Lung (tissue), 12 donors: ENCODE measurements around the gene NYAP2. TPM values are rescaled to one million over a fixed set of nuclear protein-coding genes. Genes with fewer than 3 reads are reported as not detected.
A peak's percentile ranks its signal among the peaks of the same experiment; 100 is the strongest.

Source experiments
- ATAC-seq: fragments of 200-7000 bp; cut with Tn5 transposase; one replicate; pipeline ENCODE4 v1.9.1; 2020; ENCODE audit warnings: moderate number of reproducible peaks; ENCODE audit not compliant: insufficient read depth, low FRiP score
- DNase-seq, 3 donors: peaks; one replicate each; pipeline ENCODE4 v3.0.0-alpha.2; 2013 to 2017
- H3K27ac ChIP-seq, 2 donors: one replicate each; pipeline ENCODE4 v1.5.1; 2013; ENCODE audit warnings: mild to moderate bottlenecking in 2 of 2, moderate library complexity in 2 of 2, control low read depth in 1 of 2, inconsistent platforms in 1 of 2, low read depth in 1 of 2, low read length in 1 of 2
- H3K27me3 ChIP-seq, 3 donors: one replicate each; pipeline ENCODE4 v1.5.1; 2013; ENCODE audit warnings: low read length in 2 of 3; ENCODE audit not compliant: control insufficient read depth in 3 of 3, insufficient read depth in 3 of 3
- H3K36me3 ChIP-seq, 4 donors: one replicate each; pipeline ENCODE4 v1.5.1; 2013; ENCODE audit warnings: low read length in 4 of 4, mild to moderate bottlenecking in 1 of 4, moderate library complexity in 1 of 4; ENCODE audit not compliant: control insufficient read depth in 4 of 4, insufficient read depth in 4 of 4
- H3K4me1 ChIP-seq, 5 donors: one replicate each; pipeline ENCODE4 v1.5.1; 2013; ENCODE audit warnings: low read length in 5 of 5, mild to moderate bottlenecking in 2 of 5, moderate library complexity in 1 of 5; ENCODE audit not compliant: control insufficient read depth in 5 of 5, insufficient read depth in 5 of 5
- H3K4me3 ChIP-seq: one replicate; pipeline ENCODE4 v1.5.1; 2013; ENCODE audit warnings: mild to moderate bottlenecking, control low read depth, moderate library complexity
- H3K9ac ChIP-seq, 2 donors: one replicate each; pipeline ENCODE4 v1.5.1; 2013; ENCODE audit warnings: low read length in 2 of 2, control low read depth in 1 of 2; ENCODE audit not compliant: insufficient read depth in 1 of 2
- H3K9me3 ChIP-seq, 4 donors: one replicate each; pipeline ENCODE4 v1.5.1; 2013; ENCODE audit warnings: low read length in 3 of 4, mild to moderate bottlenecking in 1 of 4, moderate library complexity in 1 of 4; ENCODE audit not compliant: control insufficient read depth in 4 of 4, insufficient read depth in 3 of 4
- WGBS, 2 donors: extraction: QIAGEN DNeasy Blood & Tissue Kit; methylation state at CpG; one replicate each; pipeline ENCODE4 v1.1.7; 2013; 5-methylcytosine and 5-hydroxymethylcytosine counted together
- polyA plus RNA-seq, 2 donors: library from polyadenylated mRNA; stranded (reverse); fragments of 200-250 nt; gene quantifications; one replicate each; pipeline ENCODE4 v1.2.1, GENCODE V29; 2013
- total RNA-seq, 2 donors: library from RNA; depleted of rRNA in 1 of 2; stranded (reverse); fragments of >200 nt in 1 of 2; gene quantifications; one replicate each; pipeline ENCODE4 v1.2.1, GENCODE V29; 2014 to 2021
- TF ChIP-seq, protein P1 (sequence below): IDR thresholded peaks from 2 replicates; pipeline ENCODE4 v1.5.1; 2012; ENCODE audit warnings: mild to moderate bottlenecking; ENCODE audit errors: control extremely low read depth, extremely low read depth
- donor health status: control.
- donor health status: control.
- donor health status: Bipolar disorder and iron deficiency.
- donor health status: healthy.
- donor health status: DM: yes; HTN: yes; CAD: no.

Gene NYAP2
- total and polyA plus RNA-seq, 4 donors = 0.20 to 1.6 (median 0.83) TPM

DNA sequence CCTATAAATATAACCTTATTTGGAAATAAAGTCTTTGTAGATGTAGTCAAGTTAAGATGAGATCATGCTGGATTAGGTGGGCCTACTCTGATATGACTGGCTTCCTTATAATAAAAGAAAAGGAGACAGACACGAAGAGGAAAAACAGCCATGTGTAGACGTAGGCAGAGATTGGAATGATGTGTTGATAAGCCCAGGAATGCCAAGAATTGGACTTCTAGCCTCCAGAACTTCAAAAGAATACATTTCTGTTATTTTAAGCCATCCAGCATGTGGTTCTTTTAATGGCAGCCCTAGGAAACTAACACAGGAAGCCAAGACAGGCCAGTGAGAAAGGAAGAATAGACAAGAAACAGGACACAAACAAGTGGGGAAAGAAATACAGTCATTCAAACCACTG lies 68.6 kb downstream of the NYAP2 start:
- DNase-seq (no peak), ATAC-seq (no peak)
- H3K9me3 ChIP-seq = no peaks in the 10 kb centered on the region
- H3K27me3 ChIP-seq = no peaks in the 10 kb centered on the region
- H3K27ac ChIP-seq = no peak overlapping the region
- H3K36me3 ChIP-seq = no peaks in the 10 kb centered on the region
- no peak overlapping the region for H3K4me3 ChIP-seq
- TF ChIP-seq, protein P1, sequence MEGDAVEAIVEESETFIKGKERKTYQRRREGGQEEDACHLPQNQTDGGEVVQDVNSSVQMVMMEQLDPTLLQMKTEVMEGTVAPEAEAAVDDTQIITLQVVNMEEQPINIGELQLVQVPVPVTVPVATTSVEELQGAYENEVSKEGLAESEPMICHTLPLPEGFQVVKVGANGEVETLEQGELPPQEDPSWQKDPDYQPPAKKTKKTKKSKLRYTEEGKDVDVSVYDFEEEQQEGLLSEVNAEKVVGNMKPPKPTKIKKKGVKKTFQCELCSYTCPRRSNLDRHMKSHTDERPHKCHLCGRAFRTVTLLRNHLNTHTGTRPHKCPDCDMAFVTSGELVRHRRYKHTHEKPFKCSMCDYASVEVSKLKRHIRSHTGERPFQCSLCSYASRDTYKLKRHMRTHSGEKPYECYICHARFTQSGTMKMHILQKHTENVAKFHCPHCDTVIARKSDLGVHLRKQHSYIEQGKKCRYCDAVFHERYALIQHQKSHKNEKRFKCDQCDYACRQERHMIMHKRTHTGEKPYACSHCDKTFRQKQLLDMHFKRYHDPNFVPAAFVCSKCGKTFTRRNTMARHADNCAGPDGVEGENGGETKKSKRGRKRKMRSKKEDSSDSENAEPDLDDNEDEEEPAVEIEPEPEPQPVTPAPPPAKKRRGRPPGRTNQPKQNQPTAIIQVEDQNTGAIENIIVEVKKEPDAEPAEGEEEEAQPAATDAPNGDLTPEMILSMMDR = no peak
- WGBS, 2 donors = 58 to 64% methylated on average over 2 of the region's 2 CpGs
- no peak overlapping the region for H3K9ac ChIP-seq
- peaks cover 0 to 4% (median 0%) of the 10 kb centered on the region in 5 donors for H3K4me1 ChIP-seq

DNA sequence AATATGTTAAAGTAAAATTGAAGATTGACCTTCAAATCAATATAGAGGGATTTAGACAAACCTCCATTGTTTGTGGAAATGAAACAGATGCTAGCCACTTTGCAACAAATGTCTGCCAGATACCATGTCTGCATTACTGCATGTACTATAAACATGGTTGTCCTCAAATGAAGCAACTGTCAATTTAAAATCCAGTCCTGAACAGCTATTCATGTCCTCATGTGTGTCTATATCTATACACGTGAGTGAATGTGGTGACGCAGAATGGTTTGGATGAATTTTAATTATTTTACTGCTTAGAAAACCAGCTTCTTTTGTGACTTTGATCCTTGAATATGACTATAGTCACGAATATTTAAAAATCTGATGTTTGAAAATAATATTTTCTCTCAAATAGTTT lies 71.5 kb downstream of the NYAP2 start:
- Histone ChIP-seq H3K36me3 (no peaks in the 10 kb centered on the region), H3K9me3 (no peaks in the 10 kb centered on the region), H3K27me3 (no peaks in the 10 kb centered on the region), H3K4me1 (peaks cover 0 to 2% (median 0%) of the 10 kb centered on the region in 5 donors), H3K4me3 (no peak overlapping the region), H3K27ac (no peak overlapping the region), H3K9ac (no peak overlapping the region)
- TF ChIP-seq, protein P1 = no peak
- no peak for DNase-seq
- WGBS, 2 donors = 67 to 81% methylated on average over 3 of the region's 3 CpGs
- no peak for ATAC-seq

DNA sequence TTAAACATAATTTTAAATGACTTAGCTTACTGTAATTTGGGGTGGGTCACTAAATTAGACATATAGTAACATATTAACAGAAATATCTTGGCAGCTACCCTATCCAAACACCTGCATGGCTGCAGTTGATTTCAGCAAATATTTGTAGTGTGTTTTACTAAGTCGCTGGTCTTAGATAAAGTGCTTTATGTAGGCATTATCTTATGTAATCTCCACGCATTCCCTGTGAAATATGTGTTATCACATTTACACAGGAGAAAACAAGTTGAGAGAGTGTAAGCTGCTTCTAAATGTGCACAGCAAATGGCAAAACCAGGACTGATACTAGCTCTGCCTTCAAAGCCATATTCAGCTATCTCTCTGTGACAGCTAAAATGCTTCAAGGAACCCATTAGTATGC lies 72.0 kb downstream of the NYAP2 start:
- Histone ChIP-seq H3K36me3 (no peaks in the 10 kb centered on the region), H3K27ac (no peak overlapping the region), H3K4me1 (peaks cover 0 to 2% (median 0%) of the 10 kb centered on the region in 5 donors), H3K27me3 (no peaks in the 10 kb centered on the region), H3K9me3 (no peaks in the 10 kb centered on the region), H3K4me3 (no peak overlapping the region), H3K9ac (no peak overlapping the region)
- peak in 2 of 3 donors; percentile 24 to 58 for DNase-seq
- 75 to 86% methylated on average over 2 of the region's 2 CpGs for WGBS, 2 donors
- no peak for ATAC-seq
- TF ChIP-seq, protein P1 = no peak

DNA sequence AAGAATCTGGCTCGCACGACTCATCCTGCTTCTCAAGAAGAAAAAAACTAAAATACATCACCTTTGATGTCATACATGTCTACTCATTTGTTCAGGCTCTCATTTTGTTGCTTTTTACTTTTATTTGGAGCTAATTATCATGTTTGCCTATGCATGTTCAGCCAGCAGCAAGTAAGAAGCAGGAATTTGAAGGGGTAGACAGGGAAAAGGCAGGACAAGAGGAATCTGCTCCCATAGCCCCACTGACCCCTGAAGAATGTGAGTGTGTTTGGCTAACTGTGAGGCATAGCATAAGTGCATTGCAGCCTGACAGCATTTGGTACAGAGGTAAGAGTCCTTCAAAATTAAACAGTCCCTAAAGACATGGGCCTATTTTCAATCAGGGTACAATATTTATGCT lies 72.7 kb downstream of the NYAP2 start:
- no peaks in the 10 kb centered on the region for H3K36me3 ChIP-seq
- H3K27ac ChIP-seq = no peak overlapping the region
- H3K9me3 ChIP-seq = no peaks in the 10 kb centered on the region
- no peaks in the 10 kb centered on the region for H3K4me1 ChIP-seq
- 58 to 61% methylated on average over 2 of the region's 2 CpGs for WGBS, 2 donors
- no peaks in the 10 kb centered on the region for H3K27me3 ChIP-seq
- ATAC-seq (no peak), DNase-seq (peak in 2 of 3 donors; percentile 14 to 19)
- H3K9ac ChIP-seq = no peak overlapping the region
- H3K4me3 ChIP-seq = no peak overlapping the region
- TF ChIP-seq, protein P1 = no peak
